A549 treated with CORT108297 at 1 μM for 4 hours (cell line): ENCODE results near the gene CA14. TPM values are rescaled to one million over a fixed set of nuclear protein-coding genes. Genes with fewer than 3 reads are reported as not detected.

Experiments
- total RNA-seq: library from RNA; stranded (reverse); fragments of 200-300 nt; extraction: Qiagen RNA extraction; gene quantifications from 5 replicates; pipeline ENCODE4 v1.2.3, GENCODE V29; 2022

Gene CA14
- not detected in 5 replicates for total RNA-seq

DNA sequence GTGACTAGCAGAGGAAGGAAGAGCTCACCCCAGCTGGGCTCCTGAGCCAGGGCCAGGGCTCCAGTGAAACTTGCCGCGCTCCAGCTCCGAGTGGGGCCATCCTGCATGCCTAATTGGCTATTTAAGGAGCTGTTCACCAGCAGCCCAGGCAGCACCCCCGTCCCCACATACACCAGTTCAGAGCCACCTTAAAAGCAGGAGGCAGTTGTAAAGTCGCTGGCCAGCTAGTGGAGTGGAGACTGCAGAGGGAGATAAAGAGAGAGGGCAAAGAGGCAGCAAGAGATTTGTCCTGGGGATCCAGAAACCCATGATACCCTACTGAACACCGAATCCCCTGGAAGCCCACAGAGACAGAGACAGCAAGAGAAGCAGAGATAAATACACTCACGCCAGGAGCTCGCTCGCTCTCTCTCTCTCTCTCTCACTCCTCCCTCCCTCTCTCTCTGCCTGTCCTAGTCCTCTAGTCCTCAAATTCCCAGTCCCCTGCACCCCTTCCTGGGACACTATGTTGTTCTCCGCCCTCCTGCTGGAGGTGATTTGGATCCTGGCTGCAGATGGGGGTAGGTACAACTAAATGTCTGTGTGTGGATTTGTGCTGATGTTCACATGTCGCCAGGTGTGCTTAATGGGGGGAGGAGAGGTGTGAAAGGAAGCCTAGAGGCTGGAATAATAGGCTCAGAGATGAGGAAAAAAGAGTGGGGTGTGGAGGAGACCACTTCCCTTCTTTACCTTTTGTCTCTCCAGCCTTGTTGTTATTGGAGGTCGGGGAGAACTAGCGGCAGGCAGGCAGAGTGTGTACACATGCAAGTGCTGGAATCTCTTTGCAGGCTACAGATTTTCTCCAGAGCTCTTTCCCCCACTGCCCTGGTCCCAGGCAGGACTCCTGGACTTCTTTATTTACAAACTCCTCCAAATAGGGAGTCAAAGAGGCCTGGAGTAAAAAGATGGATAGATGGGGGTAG lies at the start of gene CA14:
TSS of gene CA14 (plus strand) at position 151 of the 962 bp plus-strand sequence. CDS start at position 506, 355 bp downstream.

GRCh38 chr1:150235852-150236613 lies 21.5 kb upstream of the CA14 start, which contains the start of gene ANP32E:
Gene ANP32E (minus strand): TSS chr1:150236112. CDS start chr1:150235786, 326 bp downstream.

DNA sequence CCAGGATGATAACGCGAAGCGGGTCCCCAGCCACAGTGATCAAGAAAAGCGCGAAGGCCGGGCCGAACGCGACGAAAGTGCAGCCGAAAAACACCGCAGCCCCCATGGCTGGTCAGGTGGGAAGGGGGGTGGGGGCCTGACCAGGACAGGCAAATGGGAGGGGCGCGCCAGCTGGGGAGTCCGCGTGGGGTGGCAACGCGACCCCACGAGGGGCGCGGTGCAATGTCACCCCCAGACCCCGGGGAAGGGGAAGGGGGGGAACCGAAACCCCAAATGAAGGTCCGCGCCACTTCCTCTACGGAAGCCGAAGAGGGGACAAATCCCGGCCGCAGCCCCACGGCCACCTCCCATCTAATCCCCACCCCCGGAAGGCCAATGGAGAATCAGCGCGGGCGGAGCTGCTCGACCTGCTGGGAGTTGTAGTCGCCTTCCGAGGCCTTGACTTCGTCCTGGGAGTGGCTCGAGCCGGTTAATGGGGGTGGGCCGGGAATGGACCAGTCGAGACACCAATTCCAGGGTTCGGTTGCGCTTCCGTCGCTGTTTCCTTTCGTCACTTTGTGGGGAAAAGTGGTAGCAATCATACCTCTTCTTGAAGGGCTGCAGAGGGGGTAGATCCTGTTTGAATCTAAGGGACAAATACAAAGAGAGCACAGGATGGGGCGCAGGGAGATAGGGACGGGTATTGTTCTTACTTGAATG lies 11.3 kb downstream of the CA14 start, which contains the start of gene APH1A:
TSS of gene APH1A (minus strand) at position 312 of the 699 bp plus-strand sequence. CDS start at position 106, 206 bp downstream.

GRCh38 chr1:150281758-150282557 lies 24.4 kb downstream of the CA14 start, which contains the start of gene CIART:
Gene CIART (plus strand): TSS chr1:150282554. CDS start chr1:150283268, 714 bp downstream.

GRCh38 chr1:150293433-150294253 lies 36.1 kb downstream of the CA14 start, which contains the start of gene MRPS21:
Gene MRPS21 (plus strand): TSS chr1:150293861. CDS start chr1:150294367, 506 bp downstream.

Other genes with a start within 250 kb of the CA14 start
- 9.2 to 12.5 TPM (median 11.5 TPM) in 5 replicates for gene OTUD7B, start 247.0 kb upstream of the CA14 start, total RNA-seq
- 15.6 to 17.5 TPM (median 16.6 TPM) in 5 replicates for gene VPS45, start 190.0 kb upstream of the CA14 start, total RNA-seq
- 8.0 to 10.9 TPM (median 9.4 TPM) in 5 replicates for gene PLEKHO1, start 107.9 kb upstream of the CA14 start, total RNA-seq
- gene ANP32E, start 21.7 kb upstream of the CA14 start, total RNA-seq = 37.3 to 68.4 TPM (median 43.6 TPM) in 5 replicates
- 129 to 145 TPM (median 140 TPM) in 5 replicates for gene APH1A, start 11.2 kb downstream of the CA14 start, total RNA-seq
- 0.12 to 0.38 TPM (median 0.22 TPM) in 5 replicates for gene C1orf54, start 15.0 kb downstream of the CA14 start, total RNA-seq
- 0.63 to 0.86 TPM (median 0.74 TPM) in 5 replicates for gene CIART, start 24.8 kb downstream of the CA14 start, total RNA-seq
- 82.0 to 83.5 TPM (median 82.3 TPM) in 5 replicates for gene MRPS21, start 36.1 kb downstream of the CA14 start, total RNA-seq
- gene PRPF3, start 63.8 kb downstream of the CA14 start, total RNA-seq = 52.4 to 65.2 TPM (median 57.0 TPM) in 5 replicates
- gene RPRD2, start 106.4 kb downstream of the CA14 start, total RNA-seq = 13.6 to 15.5 TPM (median 14.2 TPM) in 5 replicates
- 20.7 to 24.9 TPM (median 23.3 TPM) in 5 replicates for gene TARS2, start 229.6 kb downstream of the CA14 start, total RNA-seq